ENCODE measurements around the gene DNAH8.

Gene DNAH8

GRCh38 chr6:38968702-38969149 lies 253.6 kb downstream of the DNAH8 start:
- DNase-seq (ENCODE audit: low read depth in 1 of 2, low spot score in 1 of 2), result no peak

- peak in 1 of 2 donors; percentile 25 for DNase-seq (ENCODE audit: low read depth in 1 of 2, low spot score in 1 of 2)
Observed at GRCh38 chr6:38973178-38974057, 258.3 kb downstream of the DNAH8 start.

DNA sequence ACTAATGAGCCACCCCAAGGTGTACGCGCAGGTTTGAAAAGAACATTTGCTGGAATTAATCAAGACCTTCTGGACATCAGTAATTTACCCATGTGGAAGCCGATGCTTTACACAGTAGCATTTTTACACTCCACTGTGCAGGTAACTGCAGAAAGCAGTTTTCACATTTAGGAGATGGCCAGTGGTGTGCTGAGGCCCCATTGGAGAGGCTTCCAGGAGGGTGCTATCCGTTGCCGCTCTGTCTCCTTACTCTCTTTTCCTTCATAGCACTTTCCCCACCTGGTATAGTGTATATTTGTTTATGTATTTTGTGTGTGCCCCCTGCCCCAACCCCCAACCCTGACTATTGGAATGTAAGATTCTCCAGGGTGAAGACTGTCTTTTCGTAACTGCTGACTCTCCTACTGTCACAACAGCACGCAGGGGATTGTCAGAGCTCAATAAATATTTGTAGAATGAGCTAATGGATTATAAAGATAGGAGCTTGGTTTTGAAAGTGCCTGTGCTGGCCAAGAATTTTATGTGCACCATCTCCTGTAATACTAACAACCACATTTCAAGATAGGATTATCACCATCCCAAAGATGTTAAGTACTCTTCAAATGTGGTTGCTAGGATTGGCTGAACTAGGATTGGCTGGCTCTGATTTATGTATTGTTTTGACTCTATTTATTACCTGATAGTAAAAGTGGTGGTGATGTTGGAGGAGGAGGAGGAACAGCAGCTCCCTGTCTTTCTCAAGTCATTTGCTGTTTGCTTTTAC lies 259.5 kb downstream of the DNAH8 start:
- no peak for DNase-seq (ENCODE audit: low read depth in 1 of 2, low spot score in 1 of 2)

DNA sequence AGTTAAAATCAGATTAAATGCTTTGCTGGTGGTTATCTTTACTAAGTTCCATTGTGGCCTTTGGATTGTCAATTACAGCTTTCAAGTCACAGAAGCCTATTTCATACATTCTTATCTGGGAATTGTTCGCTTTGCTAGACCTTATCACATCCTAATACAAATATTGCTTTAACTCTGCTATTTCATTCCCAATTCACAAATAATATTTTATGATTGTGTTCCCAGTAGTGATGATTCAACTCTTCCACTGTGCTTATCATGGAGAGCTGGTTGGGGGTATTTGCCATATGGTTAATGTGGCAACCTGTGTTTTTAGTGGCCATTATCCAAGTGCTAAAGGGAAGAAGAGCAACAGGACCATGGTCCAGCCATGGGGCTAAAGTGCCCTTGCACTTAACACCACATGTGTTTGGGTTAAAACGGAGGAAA lies 260.5 kb downstream of the DNAH8 start:
- DNase-seq (ENCODE audit: low read depth in 1 of 2, low spot score in 1 of 2), result no peak

GRCh38 chr6:38976051-38976450 lies 260.9 kb downstream of the DNAH8 start:
- DNase-seq (ENCODE audit: low read depth in 1 of 2, low spot score in 1 of 2), result no peak

DNA sequence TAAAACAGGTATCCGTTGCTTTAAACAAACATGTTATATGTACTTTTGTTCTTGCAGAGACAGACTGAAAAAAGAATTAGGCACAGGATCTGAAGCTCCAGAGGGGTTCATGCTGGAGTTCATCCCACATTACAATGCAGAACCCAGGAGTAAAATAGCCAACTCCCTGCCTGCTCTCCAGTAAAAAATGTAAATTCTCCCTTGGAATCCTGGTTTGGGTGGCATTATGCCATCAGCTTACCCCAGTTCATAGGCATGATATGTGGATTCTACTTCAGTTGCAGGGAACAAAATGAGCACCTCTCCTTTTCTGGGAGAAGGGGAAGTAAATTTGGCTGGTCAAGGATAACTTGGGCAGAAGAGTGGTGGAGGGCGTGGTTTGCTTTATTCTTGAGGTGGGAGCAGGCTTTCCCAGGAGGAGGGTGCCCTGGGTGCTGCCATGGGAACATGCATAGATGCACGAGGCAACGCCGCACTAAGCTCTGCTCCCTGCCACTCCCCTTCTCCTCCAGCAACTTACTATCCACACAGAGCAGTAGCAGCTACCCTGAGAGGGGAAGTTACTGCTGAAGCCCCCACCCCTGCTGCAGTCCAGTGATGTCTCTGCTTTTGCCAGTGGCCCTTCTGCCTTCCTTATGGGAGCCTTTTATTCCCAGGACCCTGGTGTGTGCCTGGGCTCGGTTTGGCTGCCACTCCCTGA lies 261.8 kb downstream of the DNAH8 start:
- no peak for DNase-seq (ENCODE audit: low read depth in 1 of 2, low spot score in 1 of 2)

- DNase-seq (ENCODE audit: low read depth in 1 of 2, low spot score in 1 of 2), result no peak
Observed at GRCh38 chr6:38978139-38978704, 263.1 kb downstream of the DNAH8 start.

DNA sequence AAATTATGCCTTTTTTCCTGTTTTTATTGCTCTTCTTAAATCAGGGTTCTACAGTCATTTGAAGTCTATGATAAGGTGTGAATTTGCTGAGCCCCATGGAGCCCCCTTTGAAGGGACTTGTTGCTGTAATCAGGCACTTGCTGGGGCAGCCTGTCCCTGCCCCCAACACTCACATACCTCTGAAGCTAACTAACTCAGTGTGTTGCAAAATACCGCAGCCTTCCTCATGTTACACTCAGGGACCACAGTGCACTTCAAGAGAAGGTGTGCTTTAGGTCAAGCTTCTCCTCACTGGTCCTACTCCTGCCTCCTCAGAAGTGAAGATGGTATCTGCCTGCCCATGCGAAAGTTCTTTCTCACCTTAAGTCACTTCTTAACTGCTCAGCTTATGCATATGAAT lies 267.4 kb downstream of the DNAH8 start:
- no peak for DNase-seq (ENCODE audit: low read depth in 1 of 2, low spot score in 1 of 2)

DNA sequence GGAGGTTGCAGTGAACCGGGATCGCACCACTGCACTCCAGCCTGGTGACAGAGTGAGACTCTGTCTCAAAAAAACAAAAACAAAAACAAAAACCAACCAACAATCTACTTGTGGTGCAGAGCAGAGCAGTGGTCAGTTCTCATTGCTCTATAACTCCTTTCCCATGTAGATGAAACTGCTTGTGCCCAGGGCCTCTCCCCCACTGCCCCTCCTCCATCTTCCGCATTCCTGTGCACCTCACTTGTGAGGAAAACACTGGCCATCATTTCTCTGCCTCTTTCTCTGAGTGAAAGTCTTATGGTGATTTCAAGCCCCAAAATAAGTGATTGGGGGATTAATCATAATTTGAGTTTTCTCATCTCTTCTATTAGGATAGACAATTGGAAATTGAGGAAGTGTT lies 269.6 kb downstream of the DNAH8 start:
- no peak for DNase-seq (ENCODE audit: low read depth in 1 of 2, low spot score in 1 of 2)

- DNase-seq (ENCODE audit: low read depth in 1 of 2, low spot score in 1 of 2), result no peak
Observed at GRCh38 chr6:38985839-38986238, 270.7 kb downstream of the DNAH8 start.

GRCh38 chr6:38987503-38987902 lies 272.4 kb downstream of the DNAH8 start:
- no peak for DNase-seq (ENCODE audit: low read depth in 1 of 2, low spot score in 1 of 2)

DNA sequence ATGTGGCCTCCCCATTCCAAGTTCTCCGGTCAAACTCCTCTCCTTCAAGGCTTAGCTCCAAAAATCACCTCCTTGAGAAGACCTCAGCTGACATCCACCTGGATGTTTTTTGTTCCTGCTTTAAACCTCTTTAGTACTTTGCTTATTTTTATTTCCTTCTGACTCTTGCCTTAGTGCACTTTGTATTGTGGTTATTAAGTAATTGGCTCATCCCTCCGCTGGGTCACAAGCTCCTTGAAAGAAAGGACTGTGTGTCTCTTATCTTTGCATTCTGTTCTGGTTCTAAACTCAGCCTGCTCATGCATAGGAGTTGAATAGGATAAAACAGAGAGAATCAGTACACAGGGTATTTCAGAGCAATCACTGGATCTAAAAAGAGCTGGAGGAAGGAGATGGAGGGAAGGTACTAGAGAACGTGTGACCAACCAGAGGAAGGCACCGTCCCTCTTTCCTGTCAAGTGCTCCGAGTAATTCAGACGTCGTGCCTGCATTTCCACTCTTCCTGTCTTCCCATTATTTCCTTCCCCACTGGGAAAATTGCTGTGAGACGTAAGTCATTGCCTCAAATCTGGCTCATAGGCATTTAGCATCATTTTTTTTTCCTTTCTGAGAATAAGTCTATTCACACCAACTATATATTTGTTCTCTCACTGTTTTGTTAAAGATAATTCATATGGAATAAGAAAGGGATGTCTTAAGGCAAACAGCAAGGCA lies 273.8 kb downstream of the DNAH8 start:
- no peak for DNase-seq (ENCODE audit: low read depth in 1 of 2, low spot score in 1 of 2)

DNA sequence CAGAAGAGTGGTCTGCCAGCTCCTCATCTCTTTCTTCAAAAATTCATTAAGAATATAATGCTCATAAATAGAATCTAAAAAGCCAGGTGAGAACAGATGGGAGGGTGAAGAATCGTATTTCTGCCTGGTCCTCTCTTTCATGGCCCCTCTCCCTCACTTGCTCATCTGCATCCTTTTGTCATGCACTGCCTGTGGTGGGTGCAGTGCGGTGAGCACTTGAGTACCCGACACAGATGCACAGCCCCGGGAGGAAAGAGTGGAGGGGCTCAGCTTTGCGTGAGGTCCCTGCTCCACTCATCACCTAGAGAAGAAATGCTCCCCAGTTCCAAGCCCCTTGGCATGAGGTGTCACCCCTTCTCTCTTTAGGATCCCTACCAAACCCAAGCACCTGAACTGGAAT lies 275.4 kb downstream of the DNAH8 start:
- DNase-seq (ENCODE audit: low read depth in 1 of 2, low spot score in 1 of 2), result no peak

DNA sequence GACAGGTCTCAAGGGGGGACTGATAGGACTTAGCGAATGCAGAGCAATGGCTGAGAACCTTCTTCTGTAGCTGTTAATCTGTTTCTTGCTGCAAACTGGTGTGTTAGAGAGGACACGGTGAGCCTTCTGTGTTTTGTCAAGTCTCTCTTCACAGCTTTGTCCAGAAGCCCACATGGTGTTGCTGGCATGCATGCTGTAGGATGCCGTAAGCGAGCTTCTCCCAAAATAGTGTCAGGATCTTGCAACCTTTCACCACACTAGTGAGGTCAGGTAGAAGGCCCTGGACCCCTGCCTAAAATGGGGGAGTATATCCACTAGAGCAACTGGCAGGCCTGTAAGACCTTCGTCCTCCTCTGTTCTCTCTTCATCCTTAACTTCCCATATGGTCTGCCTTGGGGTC lies 281.6 kb downstream of the DNAH8 start:
- no peak for DNase-seq (ENCODE audit: low read depth in 1 of 2, low spot score in 1 of 2)

- DNase-seq (ENCODE audit: low read depth in 1 of 2, low spot score in 1 of 2), result peak; percentile 4 to 17
Observed at GRCh38 chr6:38997128-38997761, 282.1 kb downstream of the DNAH8 start.

GRCh38 chr6:39003072-39003471 lies 288.0 kb downstream of the DNAH8 start:
- DNase-seq (ENCODE audit: low read depth in 1 of 2, low spot score in 1 of 2), result no peak

GRCh38 chr6:39003492-39003891 lies 288.4 kb downstream of the DNAH8 start:
- no peak for DNase-seq (ENCODE audit: low read depth in 1 of 2, low spot score in 1 of 2)

DNA sequence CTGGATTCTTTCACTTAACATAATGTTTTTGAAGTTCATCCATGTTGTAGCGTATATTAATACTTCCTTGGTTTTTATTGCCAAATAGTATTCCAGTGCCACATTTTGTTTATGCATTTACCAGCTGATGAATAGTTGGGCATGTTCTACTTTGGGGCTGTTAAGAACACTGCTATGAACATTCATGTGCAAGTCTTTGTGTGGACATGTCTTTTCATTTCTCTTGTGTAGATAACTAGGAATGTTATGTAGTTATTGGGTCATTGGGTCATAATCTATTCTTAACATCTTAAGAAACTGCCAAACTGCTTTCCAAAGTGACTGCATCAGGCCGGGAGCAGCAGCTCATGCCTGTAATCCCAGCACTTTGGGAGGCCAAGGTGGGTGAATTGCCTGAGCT lies 289.7 kb downstream of the DNAH8 start:
- no peak for DNase-seq (ENCODE audit: low read depth in 1 of 2, low spot score in 1 of 2)

- no peak for DNase-seq (ENCODE audit: low read depth in 1 of 2, low spot score in 1 of 2)
Observed at GRCh38 chr6:39005774-39006173, 290.7 kb downstream of the DNAH8 start.

- no peak for DNase-seq (ENCODE audit: low read depth in 1 of 2, low spot score in 1 of 2)
Observed at GRCh38 chr6:39007575-39007974, 292.5 kb downstream of the DNAH8 start.

Measured in activated CD4-positive, alpha-beta T cell treated with anti-CD3 and anti-CD28 coated beads, Interleukin-2, amount 50 U/mL, for 24 hours (primary cell).